GM21717 (cell line): ENCODE results near the gene APBB3.

ENCODE experiments used
- ATAC-seq: cut with Tn5 transposase; IDR thresholded peaks from one replicate; pipeline ENCODE4 v1.9.1; 2021; ENCODE audit warnings: mild to moderate bottlenecking, moderate library complexity; ENCODE audit not compliant: unreplicated experiment

The APBB3 gene

DNA sequence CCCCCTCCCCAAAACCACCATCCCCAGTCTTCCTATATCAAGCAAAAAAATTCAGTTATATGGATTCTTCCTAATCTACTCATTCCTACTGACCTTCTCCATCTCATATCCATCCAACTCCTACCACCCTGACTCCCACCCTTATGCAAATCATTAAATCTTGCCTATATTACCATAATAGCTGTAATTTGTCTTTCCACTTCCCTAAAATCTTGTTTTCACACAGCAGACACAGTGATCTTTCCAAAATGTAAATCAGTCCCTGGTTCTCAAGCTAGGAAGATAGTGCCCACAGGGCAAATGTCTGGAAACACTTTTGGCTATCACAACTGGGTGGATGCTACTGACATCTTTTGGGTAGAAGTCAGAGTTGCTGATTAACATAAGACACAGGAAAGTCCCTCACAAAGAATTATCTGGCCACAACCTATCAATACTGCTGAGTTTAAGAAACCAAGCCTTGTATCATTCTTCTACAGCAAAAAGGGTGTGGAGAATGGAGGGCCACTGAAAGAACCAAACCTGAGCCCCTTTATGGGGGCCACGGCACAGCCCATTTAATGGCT lies 8.6 kb downstream of the APBB3 start:
- ATAC-seq: no peak

DNA sequence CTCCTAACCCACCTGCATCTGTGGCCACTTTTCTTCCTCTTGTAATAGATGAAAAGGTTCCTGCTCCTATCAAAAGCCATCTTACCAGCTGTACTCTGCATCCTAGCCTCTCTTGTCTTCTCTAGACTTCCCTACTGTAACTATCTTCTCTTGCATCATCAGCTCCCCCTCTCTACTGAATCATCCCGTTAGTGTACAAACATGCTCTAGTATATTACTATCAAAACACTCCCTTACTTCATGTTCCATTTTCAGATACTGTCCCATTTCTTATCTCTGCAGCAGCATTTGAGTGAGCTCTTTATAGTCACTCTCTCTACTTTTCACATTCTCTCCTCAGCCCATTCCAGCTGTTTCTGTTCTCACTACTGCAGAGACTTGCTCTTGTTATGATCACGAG lies 9.9 kb downstream of the APBB3 start:
- no peak for ATAC-seq

DNA sequence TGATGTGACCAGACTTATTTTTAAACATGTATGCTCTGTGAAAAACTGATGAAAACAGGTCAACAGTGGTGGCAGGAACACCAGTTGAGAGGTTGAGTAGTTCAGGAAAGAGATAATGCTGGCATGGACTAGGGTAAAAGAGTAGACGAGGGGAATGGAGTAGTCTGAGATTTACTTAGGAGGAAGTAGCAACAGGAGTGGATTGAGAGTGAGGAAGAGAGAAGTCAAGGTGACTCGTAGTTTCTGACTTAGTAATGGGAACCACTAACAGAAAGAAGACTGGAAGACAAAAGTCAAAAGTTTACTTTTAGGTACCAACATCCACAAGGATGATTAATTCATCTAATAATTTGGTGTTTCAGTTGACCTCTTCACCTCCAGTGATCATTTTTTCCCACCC lies 10.7 kb downstream of the APBB3 start:
- no peak for ATAC-seq

DNA sequence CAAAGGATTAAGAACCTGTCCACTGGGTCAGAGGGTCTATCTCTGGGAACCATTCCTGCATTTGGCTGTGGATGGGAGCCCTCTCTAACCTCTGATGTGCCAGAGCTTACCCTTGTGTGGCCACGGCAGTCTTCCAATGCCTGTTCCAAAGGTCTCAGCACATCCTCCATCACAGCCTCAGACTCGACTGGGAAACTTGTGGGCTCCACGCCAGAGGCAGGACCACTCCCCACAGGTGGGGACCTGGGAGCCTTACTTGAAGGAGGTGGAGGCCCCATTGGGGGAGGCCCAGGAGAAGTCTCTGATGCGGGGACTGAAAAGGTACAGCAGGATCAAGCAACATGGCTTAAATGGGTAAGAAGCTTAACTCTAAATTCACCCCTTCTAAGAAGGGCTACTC lies 12.5 kb downstream of the APBB3 start:
- no peak for ATAC-seq

DNA sequence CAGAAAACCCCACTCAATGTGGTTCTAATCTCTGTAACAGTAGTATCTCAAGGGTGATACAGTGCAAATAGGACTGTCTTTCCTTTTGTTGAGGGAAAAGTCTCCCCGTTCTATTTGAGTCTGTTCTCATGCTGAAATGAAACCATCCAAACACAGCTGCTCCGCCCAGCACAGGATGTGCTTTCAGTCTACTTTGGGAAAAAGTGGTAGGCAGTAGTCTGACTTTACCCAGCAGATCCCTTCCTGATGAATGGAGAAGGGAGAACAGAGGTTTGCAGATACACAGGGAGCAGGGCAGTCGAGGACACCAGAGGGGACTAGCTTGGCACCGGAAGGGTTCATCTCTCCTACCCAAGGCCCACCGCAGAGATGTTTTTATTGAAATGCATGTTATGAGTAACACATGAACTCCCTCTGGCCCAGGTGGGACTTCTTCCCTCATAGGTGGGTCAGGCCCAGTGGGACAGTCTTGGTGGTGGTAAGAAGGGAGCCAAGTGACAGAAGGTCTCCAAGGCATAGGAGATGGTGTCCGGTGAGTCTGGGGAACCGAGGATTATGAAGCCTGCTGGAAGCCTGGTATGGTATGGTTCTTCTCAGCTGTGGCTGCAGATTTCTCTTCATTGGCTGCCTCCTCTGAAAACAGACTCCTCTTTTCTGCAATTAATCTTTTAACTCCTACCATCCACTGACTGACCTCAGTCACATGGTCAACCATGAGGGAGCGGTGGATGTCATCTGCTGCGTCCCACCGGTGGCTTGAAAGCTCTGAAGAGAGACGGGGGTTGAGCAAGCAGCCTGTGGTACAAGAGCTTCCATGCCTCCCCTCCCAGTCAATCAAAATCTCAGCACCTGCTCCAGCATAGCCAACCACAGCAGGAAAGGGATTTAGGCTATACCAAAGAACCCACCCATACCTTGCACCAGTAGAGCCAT lies 14.0 kb downstream of the APBB3 start:
- no peak for ATAC-seq

DNA sequence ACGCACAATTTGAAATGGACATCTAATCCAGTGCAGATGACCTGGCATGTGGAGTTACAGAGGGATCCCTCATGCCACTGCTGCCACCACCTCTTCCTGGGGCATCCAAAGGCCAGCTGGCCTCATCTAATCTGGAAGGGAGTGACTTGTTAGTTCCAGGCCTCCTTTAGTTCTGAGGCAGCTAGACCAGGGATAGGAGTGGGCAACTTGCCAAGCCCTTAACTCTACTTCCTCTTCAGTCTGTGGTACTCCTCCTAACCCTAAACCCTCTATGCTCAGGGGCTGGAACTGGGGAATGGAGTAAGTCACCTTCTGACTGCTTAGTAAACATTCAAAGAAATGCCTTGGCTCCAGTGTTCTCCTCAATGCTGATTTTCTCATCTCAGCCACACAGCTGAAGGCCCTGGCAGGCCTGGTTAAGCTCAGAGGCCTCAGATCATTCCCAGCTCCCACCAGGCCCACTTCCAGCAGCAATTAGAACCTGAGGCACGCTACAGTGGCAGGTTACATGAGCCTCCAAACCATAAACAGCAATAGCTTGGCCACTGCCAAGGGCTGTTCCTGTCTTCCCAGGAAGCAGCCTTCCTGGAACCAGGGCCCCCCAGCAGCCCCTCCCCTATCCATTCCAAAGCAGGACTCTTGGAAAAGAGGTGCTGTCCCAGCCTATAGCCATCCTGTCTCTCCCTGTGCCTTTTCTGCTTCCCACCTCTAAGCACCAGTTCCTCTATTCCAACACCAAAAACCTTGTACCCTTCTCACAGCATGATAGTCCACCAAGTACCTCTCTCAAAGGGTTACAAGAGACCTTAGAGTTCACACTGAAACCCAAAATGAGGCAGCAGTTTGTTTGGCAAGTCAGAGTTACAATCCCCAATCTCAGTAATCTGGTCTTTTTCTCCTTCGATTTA lies 14.9 kb downstream of the APBB3 start:
- ATAC-seq: no peak

DNA sequence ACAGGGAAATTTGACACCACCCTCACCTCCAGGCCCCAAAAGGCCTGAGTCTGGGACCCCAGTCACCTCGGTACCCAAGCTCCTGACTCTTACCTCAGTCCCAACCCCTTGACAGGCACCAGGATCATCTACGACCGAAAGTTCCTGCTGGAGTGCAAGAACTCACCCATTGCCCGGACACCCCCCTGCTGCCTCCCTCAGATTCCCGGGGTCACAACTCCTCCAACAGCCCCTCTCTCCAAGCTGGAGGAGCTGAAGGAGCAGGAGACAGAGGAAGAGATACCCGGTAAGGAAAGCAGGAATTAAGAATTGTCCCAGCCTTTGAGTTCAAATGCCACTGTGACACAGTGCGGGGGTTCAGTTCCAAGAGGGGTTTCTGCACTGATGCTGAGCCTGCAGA lies 15.6 kb downstream of the APBB3 start:
- no peak for ATAC-seq

DNA sequence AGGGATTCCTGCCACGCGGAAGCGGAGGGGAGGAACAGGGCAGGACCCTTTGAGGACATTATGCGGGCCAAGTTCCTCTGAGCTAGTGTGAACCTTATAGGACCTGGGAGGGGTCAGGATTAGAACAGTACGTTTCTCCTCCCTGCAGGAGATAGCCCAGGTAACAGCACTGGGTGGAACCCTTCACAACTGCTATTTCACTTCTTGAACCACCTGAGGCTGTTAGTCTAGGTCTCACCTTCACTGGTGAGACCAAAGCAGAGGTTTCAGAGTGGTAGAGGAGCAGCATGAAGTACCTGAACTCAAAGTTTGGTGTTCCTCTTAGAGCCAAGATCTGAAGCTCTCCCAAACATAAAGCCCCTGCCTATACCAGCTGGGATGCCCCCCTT lies 16.1 kb downstream of the APBB3 start:
- peak; percentile 11 for ATAC-seq

DNA sequence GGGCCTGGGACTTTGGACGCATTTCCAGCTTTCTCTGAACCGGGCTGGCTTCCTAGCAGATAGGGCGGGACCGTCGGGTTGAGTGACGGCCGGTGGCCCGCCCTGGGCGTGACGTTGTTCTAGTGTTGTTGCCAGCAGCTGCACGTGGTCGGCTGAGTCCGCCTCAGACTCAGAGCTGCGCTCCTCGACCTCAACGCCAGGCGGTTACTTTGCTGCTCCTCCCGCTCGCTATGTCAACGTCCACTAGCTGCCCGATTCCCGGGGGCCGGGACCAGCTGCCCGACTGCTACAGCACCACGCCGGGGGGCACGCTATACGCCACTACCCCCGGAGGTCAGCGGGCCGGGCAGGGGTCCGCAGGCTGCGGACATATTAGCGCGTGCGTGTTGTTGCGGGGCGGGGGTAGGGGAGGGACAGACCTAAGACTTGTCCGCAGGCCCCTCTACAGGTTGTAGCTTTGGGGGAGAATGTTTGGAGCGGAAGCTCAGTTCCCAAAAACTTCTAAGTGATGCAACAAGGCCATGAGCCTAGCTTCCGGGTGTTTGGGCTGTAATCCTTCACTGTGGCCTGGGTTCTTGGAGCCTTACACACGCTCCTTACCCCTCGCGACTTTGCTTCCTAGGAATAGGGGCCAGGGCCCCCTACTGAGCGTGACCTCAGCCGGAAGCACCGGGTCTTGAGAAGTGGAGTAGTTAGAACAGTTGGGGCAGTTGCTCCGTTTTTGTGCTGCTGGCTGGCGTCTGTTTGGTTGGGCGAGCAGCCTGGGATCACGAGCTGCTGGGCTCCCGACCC lies 16.7 kb downstream of the APBB3 start, which contains the start of gene EIF4EBP3:
EIF4EBP3 (plus strand) TSS at position 155 of the 792 bp plus-strand sequence; CDS start at position 231, 76 bp downstream.
- ATAC-seq: peak; percentile 96

DNA sequence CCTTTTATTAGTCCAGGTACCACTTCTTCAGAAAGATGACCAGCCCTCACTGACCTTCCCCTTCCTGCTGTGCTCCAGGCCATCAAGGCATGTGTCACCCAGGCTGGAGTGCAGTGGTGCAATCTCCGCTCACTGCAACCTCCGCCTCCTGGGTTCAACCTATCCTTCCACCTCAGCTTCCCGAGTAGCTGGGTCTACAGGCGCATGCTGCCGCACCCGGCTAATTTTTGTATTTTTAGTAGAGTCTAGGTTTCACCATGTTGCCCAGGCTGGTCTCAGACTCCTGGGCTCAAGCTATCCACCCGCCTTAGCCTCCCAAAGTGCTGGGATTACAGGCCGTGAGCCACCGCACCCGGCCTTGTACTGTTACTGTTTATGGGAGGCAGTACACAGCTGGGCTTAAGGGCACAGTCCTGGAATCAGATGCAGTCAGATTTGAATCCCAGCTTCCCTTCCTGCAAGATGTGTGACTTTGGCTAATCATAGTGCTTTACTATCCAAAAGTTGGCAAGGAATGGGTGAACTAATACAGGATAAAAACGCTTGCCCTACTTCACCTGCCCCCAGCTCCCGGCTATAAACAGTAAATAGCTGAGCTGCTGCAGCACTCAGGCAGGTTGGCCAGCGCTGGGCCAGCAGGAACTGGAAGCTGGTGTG lies 17.4 kb downstream of the APBB3 start:
- ATAC-seq: no peak

DNA sequence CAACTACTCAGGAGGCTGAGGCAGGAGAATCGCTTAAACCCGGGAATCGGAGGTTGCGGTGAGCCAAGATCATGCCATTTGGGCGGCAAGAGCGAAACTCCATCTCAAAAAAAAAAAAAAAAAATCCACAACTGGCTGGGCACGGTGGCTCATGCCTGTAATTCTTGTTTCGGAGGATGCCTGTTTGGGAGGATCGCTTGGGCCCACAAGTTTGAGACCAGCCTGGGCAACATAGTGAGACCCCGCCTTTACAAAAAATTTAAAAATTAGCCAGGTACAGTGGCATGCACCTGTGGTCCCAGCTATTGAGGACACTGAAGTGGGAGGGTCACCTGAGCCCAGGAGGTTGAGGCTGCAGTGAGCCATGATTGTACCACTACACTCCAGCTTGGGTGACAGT lies 18.8 kb downstream of the APBB3 start:
- ATAC-seq: no peak

DNA sequence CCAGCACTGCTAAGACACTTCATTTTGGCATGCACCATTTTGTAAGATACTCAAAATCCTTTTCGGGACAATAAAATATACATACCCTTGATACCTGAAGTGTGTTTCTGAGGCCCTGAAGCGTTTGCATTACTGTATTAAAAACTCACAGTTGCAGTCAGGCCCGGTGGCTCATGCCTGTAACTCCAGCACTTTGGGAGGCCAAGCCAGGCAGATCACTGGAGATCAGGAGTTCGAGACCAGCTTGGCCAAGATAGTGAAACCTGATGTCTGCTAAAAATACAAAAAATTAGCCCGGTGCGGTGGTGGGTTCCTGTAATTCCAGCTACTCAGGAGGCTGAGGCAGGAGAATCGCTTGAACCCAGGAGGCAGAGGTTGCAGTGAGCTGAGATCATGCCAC lies 19.4 kb downstream of the APBB3 start:
- no peak for ATAC-seq

DNA sequence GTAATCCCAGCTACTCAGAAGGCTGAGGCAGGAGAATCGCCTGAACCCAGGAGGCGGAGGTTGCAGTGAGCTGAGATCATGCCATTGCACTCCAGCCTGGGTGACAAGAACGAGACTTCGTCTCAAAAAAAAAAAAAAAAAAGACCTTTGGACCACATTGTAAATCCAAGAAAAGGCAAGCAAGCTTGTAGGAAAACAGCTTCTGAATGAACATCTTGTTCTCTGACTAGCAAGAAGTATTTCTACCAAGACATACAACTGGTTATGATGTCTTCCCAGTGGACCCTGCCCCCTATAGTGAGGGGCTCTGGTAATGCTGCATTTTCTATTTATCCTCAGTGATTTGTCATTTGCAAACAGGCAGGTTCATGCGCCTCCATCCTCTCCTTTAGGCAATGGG lies 21.4 kb downstream of the APBB3 start:
- ATAC-seq: no peak

DNA sequence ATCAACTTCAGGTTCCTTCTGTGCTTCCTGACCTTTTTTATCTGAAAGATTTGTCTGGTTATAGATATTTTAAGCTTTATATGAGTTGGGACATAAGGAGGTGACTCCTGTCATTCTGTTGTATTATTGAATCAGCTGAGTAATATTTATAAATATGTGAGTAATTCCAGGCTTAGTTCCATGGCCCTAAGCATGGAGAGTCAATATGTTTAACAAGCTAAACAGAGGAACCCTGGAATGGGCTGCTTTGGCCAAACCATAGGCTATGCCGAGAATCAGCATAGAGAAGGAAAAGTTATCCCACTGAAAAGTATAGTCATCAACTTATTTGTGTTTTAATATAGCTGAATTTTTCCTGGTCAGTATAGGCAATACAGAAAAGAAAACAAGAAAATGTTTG lies 24.2 kb downstream of the APBB3 start:
- ATAC-seq: no peak

DNA sequence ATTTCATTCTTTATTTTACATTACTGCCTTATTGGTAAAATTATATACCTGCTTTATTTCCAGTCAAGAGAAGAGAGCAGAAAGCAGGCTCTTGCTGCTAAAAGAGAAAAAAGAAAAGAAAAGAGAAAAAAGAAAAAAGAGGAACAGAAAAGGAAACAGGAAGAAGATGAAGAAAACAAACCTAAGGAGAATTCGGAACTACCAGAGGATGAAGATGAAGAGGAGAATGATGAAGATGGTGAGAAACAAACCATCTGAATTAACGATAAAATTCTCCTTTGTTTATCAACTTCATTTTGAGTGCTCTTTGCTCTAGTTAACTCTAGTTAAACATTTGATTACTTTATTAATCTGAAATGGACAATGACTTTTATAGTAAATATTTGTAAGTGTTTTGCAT lies 40.4 kb downstream of the APBB3 start:
- ATAC-seq: no peak

DNA sequence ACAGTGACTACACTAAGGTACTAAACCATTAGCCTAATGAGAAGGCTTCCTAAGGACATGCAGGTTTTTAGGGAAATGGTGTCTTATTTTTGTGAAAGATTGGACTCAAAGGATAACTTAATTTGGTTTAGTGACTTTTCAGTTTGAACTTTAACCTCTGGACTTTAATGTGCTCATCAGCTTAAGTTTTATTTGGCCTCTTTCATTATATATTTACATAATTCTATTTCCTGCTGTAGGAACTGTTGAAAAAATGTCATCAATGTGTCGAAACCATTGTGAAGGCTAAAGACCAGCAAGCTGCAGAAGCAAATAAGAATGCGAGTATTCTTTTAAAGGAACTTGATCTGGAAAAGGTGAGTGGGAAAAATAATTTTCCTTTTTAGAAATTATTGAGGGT lies 51.3 kb downstream of the APBB3 start:
- ATAC-seq: no peak

DNA sequence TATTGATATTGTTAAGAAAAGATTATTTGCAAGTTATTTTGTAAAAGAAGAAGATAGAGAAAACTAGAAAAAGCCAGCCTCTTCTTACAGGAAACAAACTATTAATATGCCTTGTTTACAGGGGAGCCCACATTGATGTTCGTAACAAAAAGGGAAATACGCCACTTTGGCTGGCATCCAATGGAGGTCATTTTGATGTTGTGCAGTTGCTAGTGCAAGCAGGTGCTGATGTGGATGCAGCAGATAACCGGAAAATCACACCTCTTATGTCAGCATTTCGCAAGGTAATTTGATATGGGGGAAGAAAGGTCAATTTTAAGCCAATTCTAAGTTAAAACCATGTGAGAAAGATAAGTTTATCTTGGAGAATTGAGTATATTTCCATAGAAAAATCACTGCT lies 54.5 kb downstream of the APBB3 start:
- no peak for ATAC-seq
